GM10248 (cell line): ENCODE results near the gene RERE.

Source experiments
- CTCF ChIA-PET: fragments of 300-600 bp; sonication (Branson Sonifier 250); formaldehyde crosslinking; extraction: SDS; loops from one replicate; lab custom pipeline; 2021; ENCODE audit warnings: antibody characterized with exemption; lab: Yijun Ruan, JAX
- POLR2A ChIA-PET: fragments of 350-650 bp; sonication (Branson Sonifier 250); formaldehyde crosslinking; extraction: SDS; loops from one replicate; lab custom pipeline; 2020; ENCODE audit warnings: antibody characterized with exemption; lab: Yijun Ruan, JAX
- DNase-seq: peaks from one replicate; pipeline ENCODE4 v3.0.0; 2012; ENCODE audit errors: extremely low spot score
- TF ChIP-seq, protein P1 (sequence below): IDR thresholded peaks from 2 replicates; pipeline ENCODE4 v1.5.1; 2012; ENCODE audit warnings: mild to moderate bottlenecking, low read depth; ENCODE audit errors: extremely low read depth, missing control alignments, control extremely low read depth

RERE gene

GRCh38 chr1:8797216-8797615 lies 20.2 kb downstream of the RERE start:
- no peak for DNase-seq
- ChIA-PET POLR2A (no interaction called here), CTCF (no interaction called here)
- TF ChIP-seq, protein P1, sequence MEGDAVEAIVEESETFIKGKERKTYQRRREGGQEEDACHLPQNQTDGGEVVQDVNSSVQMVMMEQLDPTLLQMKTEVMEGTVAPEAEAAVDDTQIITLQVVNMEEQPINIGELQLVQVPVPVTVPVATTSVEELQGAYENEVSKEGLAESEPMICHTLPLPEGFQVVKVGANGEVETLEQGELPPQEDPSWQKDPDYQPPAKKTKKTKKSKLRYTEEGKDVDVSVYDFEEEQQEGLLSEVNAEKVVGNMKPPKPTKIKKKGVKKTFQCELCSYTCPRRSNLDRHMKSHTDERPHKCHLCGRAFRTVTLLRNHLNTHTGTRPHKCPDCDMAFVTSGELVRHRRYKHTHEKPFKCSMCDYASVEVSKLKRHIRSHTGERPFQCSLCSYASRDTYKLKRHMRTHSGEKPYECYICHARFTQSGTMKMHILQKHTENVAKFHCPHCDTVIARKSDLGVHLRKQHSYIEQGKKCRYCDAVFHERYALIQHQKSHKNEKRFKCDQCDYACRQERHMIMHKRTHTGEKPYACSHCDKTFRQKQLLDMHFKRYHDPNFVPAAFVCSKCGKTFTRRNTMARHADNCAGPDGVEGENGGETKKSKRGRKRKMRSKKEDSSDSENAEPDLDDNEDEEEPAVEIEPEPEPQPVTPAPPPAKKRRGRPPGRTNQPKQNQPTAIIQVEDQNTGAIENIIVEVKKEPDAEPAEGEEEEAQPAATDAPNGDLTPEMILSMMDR = no peak

GRCh38 chr1:8796812-8797211 lies 20.6 kb downstream of the RERE start:
- TF ChIP-seq, protein P1 = no peak
- ChIA-PET POLR2A (no interaction called here), CTCF (no interaction called here)
- no peak for DNase-seq

GRCh38 chr1:8794605-8795004 lies 22.8 kb downstream of the RERE start:
- TF ChIP-seq, protein P1 = no peak
- ChIA-PET CTCF (interaction anchor here (0.9 to 1.0 kb wide), 2 partner anchors 13 to 17 kb away, joined by 3 to 4 read pairs; no protein-coding TSS in a partner anchor), POLR2A (no interaction called here)
- no peak for DNase-seq

GRCh38 chr1:8791819-8792218 lies 25.6 kb downstream of the RERE start:
- POLR2A ChIA-PET = interaction anchor here (0.7 kb wide), 1 partner anchor 348 kb away, joined by 3 read pairs; no protein-coding TSS in a partner anchor
- CTCF ChIA-PET = interaction anchor here (1.5 kb wide), 1 partner anchor 10 kb away, joined by 4 read pairs; no protein-coding TSS in a partner anchor
- DNase-seq = no peak
- TF ChIP-seq, protein P1 = no peak

DNA sequence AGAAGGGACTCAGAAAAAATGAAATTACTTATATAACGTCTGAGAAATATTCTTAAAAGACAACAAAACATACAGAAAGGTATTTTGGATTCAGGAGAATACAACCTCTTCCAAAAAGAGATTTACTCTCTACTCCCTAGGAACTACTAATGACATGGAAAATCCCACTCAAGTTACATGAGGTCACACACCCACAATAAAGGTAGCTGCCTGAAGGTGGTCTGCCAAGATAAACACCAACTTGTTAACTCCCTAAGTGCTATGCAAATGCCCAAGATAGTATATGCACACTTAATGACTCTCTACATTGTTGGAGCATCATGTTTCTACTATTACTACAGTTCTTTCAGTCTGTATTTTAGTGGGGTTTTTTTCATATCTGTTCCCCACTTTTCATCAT lies 26.5 kb downstream of the RERE start:
- ChIA-PET POLR2A (interaction anchor here (0.6 kb wide), 1 partner anchor 143 kb away, joined by 4 read pairs; no protein-coding TSS in a partner anchor), CTCF (interaction anchor here (1.5 kb wide), 1 partner anchor 11 kb away, joined by 4 read pairs; no protein-coding TSS in a partner anchor)
- TF ChIP-seq, protein P1 = no peak
- DNase-seq = no peak

DNA sequence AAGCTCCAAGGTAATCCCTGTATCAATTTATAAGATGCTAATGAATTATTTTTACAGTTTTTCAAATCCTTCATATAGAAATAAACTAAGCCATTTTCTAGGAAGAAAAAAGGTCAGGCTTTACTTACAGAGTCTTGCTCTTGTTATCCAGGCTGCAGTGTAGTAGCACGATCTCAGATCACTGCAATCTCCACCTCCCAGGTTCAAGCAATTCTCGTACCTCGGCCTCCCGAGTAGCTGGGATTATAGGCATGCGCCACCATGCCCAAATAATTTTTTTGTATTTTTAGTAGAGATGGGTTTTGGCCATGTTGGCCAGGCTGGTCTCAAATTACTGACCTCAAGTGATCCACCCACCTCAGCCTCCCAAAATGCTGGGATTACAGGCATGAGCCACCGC lies 27.0 kb downstream of the RERE start:
- TF ChIP-seq, protein P1 = no peak
- ChIA-PET CTCF (interaction anchor here (0.7 kb wide), 1 partner anchor 22 kb away, joined by 3 read pairs; no protein-coding TSS in a partner anchor), POLR2A (interaction anchor here (0.6 kb wide), 1 partner anchor 15 kb away, joined by 8 read pairs; no protein-coding TSS in a partner anchor)
- DNase-seq = no peak
